ENCODE results near the gene F7. TPM values are rescaled to one million over a fixed set of nuclear protein-coding genes. Genes with fewer than 3 reads are reported as not detected.

Gene F7
- 0.07 to 0.11 TPM (median 0.10 TPM) in 4 of 5 replicates, not detected in the other for total RNA-seq (2022; extraction: Qiagen RNA extraction; ENCODE audit: low read depth)

GRCh38 chr13:113105032-113105920, at the start of gene F7:
F7 (plus strand) TSS chr13:113105791; CDS start chr13:113105842, 51 bp downstream.

GRCh38 chr13:113122550-113123225, 17.1 kb downstream of the F7 start, which contains the start of gene F10:
F10 (plus strand) TSS chr13:113122799; CDS start chr13:113122856, 57 bp downstream.

GRCh38 chr13:113157929-113158747, 52.5 kb downstream of the F7 start, which contains the start of gene PROZ:
PROZ (plus strand) TSS chr13:113158648; CDS start chr13:113158661, 13 bp downstream.

Other genes starting within 250 kb of the F7 start
- 0.32 to 0.73 TPM (median 0.36 TPM) in 5 replicates for gene MCF2L, start 136.6 kb upstream of the F7 start, total RNA-seq (2022; extraction: Qiagen RNA extraction; ENCODE audit: low read depth)
- not detected in 5 replicates for gene F10, start 17.0 kb downstream of the F7 start, total RNA-seq (2022; extraction: Qiagen RNA extraction; ENCODE audit: low read depth)
- not detected in 5 replicates for gene PROZ, start 52.9 kb downstream of the F7 start, total RNA-seq (2022; extraction: Qiagen RNA extraction; ENCODE audit: low read depth)
- 39.7 to 46.2 TPM (median 44.0 TPM) in 5 replicates for gene PCID2, start 102.9 kb downstream of the F7 start, total RNA-seq (2022; extraction: Qiagen RNA extraction; ENCODE audit: low read depth)
- 49.7 to 61.1 TPM (median 56.9 TPM) in 5 replicates for gene CUL4A, start 103.8 kb downstream of the F7 start, total RNA-seq (2022; extraction: Qiagen RNA extraction; ENCODE audit: low read depth)
- gene LAMP1, start 191.4 kb downstream of the F7 start, total RNA-seq (2022; extraction: Qiagen RNA extraction; ENCODE audit: low read depth), result 79.7 to 93.1 TPM (median 87.4 TPM) in 5 replicates

Data from A549 treated with DMSO at 1 μM for 4 hours (cell line).